ENCODE results near the gene GABPB1. TPM values are rescaled to one million over a fixed set of nuclear protein-coding genes. Genes with fewer than 3 reads are reported as not detected.

Gene GABPB1
- total RNA-seq, 1 experiment from 2014 or later: 32.5 TPM

DNA sequence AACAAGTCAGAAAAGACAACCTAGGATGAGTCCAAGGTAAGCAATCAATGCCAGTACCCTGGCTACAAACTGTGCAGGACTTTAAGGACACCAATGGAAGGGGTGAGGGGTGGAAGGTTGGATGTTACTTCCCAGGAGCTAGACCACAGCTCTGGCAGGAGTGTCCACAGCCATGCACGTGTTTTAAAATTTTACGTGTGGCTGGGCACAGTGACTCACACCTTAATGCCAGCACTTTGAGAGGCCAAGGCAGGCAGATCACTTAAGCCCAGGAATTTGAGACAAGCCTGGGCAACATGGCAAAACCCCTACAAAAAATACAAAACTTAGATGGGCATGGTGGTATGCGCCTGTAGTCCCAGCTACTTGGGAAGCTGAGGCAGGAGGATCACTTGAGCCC, 74.7 kb downstream of the GABPB1 start:
- DNase-seq (ENCODE audit: low read depth): peak; percentile 23

- no peak for DNase-seq (ENCODE audit: low read depth)
Observed at GRCh38 chr15:50278496-50278895, 76.5 kb downstream of the GABPB1 start.

DNA sequence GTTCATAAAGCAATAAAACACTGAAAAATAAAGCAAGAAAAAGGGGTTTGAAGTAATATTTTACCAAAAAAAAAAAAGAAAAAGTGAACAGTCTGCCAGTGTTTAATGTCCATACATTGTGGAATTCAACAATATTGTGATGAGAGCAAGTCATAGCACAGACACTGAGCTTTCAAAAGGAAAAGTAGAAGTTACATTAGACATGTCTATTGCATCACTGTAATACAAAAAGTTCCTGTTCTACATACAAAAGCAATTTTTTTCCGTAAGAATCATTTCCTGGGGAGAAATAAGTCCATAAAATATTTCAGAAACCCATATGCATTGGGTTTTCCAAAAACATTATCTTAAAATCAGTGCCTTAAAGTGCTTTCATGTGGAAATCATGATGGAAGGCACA, 77.6 kb downstream of the GABPB1 start:
- DNase-seq (ENCODE audit: low read depth): no peak

GRCh38 chr15:50275908-50276307, 79.1 kb downstream of the GABPB1 start:
- no peak for DNase-seq (ENCODE audit: low read depth)

DNA sequence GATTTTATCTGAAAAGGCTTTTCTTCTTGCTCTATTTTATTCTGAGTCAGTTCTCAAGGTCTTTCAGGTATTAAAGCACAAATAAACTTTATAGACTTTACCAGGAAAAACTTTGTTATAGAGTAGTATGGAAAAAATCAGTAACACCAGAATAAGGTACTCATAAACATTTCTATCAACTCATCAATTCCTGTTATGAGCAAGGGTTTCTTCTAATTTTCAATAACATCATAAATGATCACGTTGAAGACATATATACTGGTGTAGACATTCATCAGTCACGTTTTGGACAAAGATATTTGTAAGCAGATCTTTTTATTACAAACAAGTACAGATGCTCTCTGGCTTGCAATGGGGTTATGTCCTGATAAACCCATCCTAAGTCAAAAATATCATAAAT, 79.9 kb downstream of the GABPB1 start:
- no peak for DNase-seq (ENCODE audit: low read depth)

DNA sequence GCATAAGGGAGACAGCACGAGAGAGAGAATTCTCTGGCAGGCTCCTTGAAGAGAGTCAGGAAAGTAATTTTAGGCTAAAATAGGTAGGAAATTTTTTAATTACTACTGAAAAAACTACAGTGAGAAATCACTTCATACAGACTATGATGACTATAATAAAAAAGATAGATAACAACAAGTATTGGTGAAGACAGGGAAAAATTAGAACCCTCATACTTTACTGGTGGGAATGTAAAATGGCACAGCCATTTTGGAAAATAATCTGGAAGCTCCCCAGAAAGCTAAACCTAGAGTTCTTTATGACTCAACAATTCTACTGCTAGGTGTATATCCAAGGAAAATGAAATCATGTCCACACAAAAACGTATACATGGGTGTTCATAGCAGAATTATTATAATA, 87.4 kb downstream of the GABPB1 start:
- no peak for DNase-seq (ENCODE audit: low read depth)

GRCh38 chr15:50265620-50266019, 89.4 kb downstream of the GABPB1 start, which contains the start of gene HDC:
Gene HDC (minus strand): TSS chr15:50265726. CDS start chr15:50265623, 103 bp downstream.
- no peak for DNase-seq (ENCODE audit: low read depth)

DNA sequence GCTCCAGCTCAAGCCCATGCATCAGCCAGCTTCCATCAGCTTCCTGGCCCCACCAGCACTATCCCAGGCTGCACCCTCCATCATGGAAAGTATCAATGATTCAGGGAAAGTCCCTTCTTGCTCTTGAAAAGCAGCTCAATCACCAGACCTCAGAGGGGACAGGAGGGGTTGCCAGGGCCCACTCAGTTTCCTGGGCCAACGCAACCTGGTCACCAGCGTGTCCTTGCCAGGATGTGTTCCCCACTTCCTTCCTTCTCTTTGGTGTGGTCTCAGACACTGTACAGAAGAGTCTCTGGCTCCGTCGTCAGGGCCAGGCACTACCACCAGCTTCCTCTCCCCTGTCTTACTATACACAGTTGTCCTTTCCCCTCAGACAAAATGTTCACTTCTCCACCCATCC, 92.5 kb downstream of the GABPB1 start:
- DNase-seq (ENCODE audit: low read depth): no peak

GRCh38 chr15:50261981-50262380, 93.0 kb downstream of the GABPB1 start:
- DNase-seq (ENCODE audit: low read depth): no peak

GRCh38 chr15:50260969-50261496, 94.0 kb downstream of the GABPB1 start:
- no peak for DNase-seq (ENCODE audit: low read depth)

GRCh38 chr15:50259276-50259675, 95.7 kb downstream of the GABPB1 start:
- no peak for DNase-seq (ENCODE audit: low read depth)

- DNase-seq (ENCODE audit: low read depth): peak; percentile 61
Observed at GRCh38 chr15:50257924-50258323, 97.1 kb downstream of the GABPB1 start.

GRCh38 chr15:50257332-50257731, 97.7 kb downstream of the GABPB1 start:
- no peak for DNase-seq (ENCODE audit: low read depth)

GRCh38 chr15:50256188-50257041, 98.6 kb downstream of the GABPB1 start:
- peak; percentile 86 for DNase-seq (ENCODE audit: low read depth)

GRCh38 chr15:50252556-50252955, 102.4 kb downstream of the GABPB1 start:
- DNase-seq (ENCODE audit: low read depth): no peak

- peak; percentile 14 for DNase-seq (ENCODE audit: low read depth)
Observed at GRCh38 chr15:50251638-50252182, 103.3 kb downstream of the GABPB1 start.

GRCh38 chr15:50250760-50251394, 104.1 kb downstream of the GABPB1 start:
- no peak for DNase-seq (ENCODE audit: low read depth)

- no peak for DNase-seq (ENCODE audit: low read depth)
Observed at GRCh38 chr15:50249704-50250103, 105.3 kb downstream of the GABPB1 start.

- DNase-seq (ENCODE audit: low read depth): peak; percentile 18
Observed at GRCh38 chr15:50248994-50249582, 105.9 kb downstream of the GABPB1 start.

GRCh38 chr15:50247819-50248655, 107.0 kb downstream of the GABPB1 start:
- DNase-seq (ENCODE audit: low read depth): no peak

GRCh38 chr15:50246631-50247030, 108.4 kb downstream of the GABPB1 start:
- no peak for DNase-seq (ENCODE audit: low read depth)
